IPS DF 19.7 (cell line): ENCODE results near the gene ZNF43.
A peak's percentile ranks its signal among the peaks of the same experiment; 100 is the strongest.
"Not testable (repeated sequence)": the region's sequence is repeated elsewhere in the genome, so short reads cannot be mapped to it uniquely, and the experiment has no call there.

Experiments
- DNase-seq: peaks from one replicate; pipeline ENCODE4 v3.0.0-alpha.2; 2013; ENCODE audit warnings: low read depth, low spot score

The ZNF43 gene

GRCh38 chr19:21835810-21836444 lies at the start of gene ZNF43:
TSS of gene ZNF43 (minus strand) at chr19:21836182. CDS start at chr19:21836038, 144 bp downstream.
- DNase-seq = peak; percentile 87

GRCh38 chr19:21885516-21885915 lies 49.5 kb upstream of the ZNF43 start:
- DNase-seq = not testable (repeated sequence)

GRCh38 chr19:21884786-21885185 lies 48.8 kb upstream of the ZNF43 start:
- DNase-seq = not testable (repeated sequence)

- DNase-seq = no peak
Observed at GRCh38 chr19:21883516-21883915, 47.5 kb upstream of the ZNF43 start.

- DNase-seq = not testable (repeated sequence)
Observed at GRCh38 chr19:21880761-21881160, 44.8 kb upstream of the ZNF43 start.

- no peak for DNase-seq
Observed at GRCh38 chr19:21878646-21879045, 42.7 kb upstream of the ZNF43 start.

GRCh38 chr19:21877976-21878375 lies 42.0 kb upstream of the ZNF43 start:
- DNase-seq = no peak

- DNase-seq = not testable (repeated sequence)
Observed at GRCh38 chr19:21876608-21877007, 40.6 kb upstream of the ZNF43 start.

- DNase-seq = no peak
Observed at GRCh38 chr19:21856773-21857514, 21.0 kb upstream of the ZNF43 start.

GRCh38 chr19:21851596-21852345 lies 15.8 kb upstream of the ZNF43 start:
- peak; percentile 85 for DNase-seq

GRCh38 chr19:21850656-21851255 lies 14.8 kb upstream of the ZNF43 start:
- no peak for DNase-seq

GRCh38 chr19:21848706-21849105 lies 12.7 kb upstream of the ZNF43 start:
- no peak for DNase-seq

GRCh38 chr19:21843081-21843480 lies 7.1 kb upstream of the ZNF43 start:
- no peak for DNase-seq

- no peak for DNase-seq
Observed at GRCh38 chr19:21841488-21842097, 5.6 kb upstream of the ZNF43 start.

- no peak for DNase-seq
Observed at GRCh38 chr19:21841081-21841480, 5.1 kb upstream of the ZNF43 start.

GRCh38 chr19:21839976-21840375 lies 4.0 kb upstream of the ZNF43 start:
- DNase-seq = no peak

- DNase-seq = no peak
Observed at GRCh38 chr19:21838646-21839045, 2.7 kb upstream of the ZNF43 start.

GRCh38 chr19:21835429-21835809 lies 563 bp downstream of the ZNF43 start:
- DNase-seq = no peak

GRCh38 chr19:21833733-21834132 lies 2.2 kb downstream of the ZNF43 start:
- DNase-seq = no peak

GRCh38 chr19:21824679-21825078 lies 11.3 kb downstream of the ZNF43 start:
- no peak for DNase-seq

- DNase-seq = no peak
Observed at GRCh38 chr19:21823224-21823623, 12.8 kb downstream of the ZNF43 start.

- DNase-seq = no peak
Observed at GRCh38 chr19:21812448-21812847, 23.5 kb downstream of the ZNF43 start.
